IPS-20b (cell line): ENCODE measurements around the gene MOV10L1.

ENCODE experiments used
- H3K27ac ChIP-seq: one replicate; pipeline ENCODE4 v1.5.1; 2013; ENCODE audit warnings: low read length
- H3K27me3 ChIP-seq: 2 replicates; pipeline ENCODE4 v1.6.1; 2013; ENCODE audit warnings: mild to moderate bottlenecking, low read length, inconsistent platforms; ENCODE audit not compliant: insufficient read depth
- H3K36me3 ChIP-seq: 2 replicates; pipeline ENCODE4 v1.6.1; 2013; ENCODE audit warnings: low read depth, mild to moderate bottlenecking, inconsistent platforms, low read length, moderate library complexity; ENCODE audit not compliant: insufficient read depth
- H3K4me1 ChIP-seq: 2 replicates; pipeline ENCODE4 v1.6.1; 2013; ENCODE audit warnings: mild to moderate bottlenecking, control low read depth, inconsistent platforms, low read length, moderate library complexity; ENCODE audit not compliant: insufficient read depth
- H3K4me3 ChIP-seq: 2 replicates; pipeline ENCODE4 v1.5.1; 2013; ENCODE audit warnings: mild to moderate bottlenecking, low read length, inconsistent platforms
- H3K9ac ChIP-seq: 2 replicates; pipeline ENCODE4 v1.6.1; 2013; ENCODE audit warnings: low read depth, mild to moderate bottlenecking, inconsistent platforms, low read length, moderate library complexity
- H3K9me3 ChIP-seq: 2 replicates; pipeline ENCODE4 v1.6.1; 2013; ENCODE audit warnings: mild to moderate bottlenecking, low read depth, low read length, inconsistent platforms; ENCODE audit not compliant: insufficient read depth

Gene MOV10L1

DNA sequence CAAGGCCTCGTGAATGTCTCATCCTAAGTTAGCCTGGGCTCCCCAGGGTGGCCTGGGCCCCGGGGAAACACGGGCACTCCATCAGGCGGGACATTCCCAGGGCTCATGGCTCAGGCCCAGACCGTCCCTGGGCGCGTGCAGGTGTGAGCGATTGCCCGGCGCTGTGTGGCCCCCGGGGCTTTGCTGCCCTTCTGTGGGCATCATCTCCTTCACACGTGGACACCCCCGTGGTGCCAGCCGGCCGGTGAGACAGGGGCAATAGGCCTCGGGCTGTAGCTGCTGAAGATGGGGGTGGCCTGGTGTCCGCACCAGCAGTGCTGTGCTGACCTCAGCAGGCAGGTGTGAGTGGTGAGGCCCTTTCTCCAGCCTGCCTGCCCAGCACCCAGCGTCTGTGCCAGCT lies 106.5 kb downstream of the MOV10L1 start:
- Histone ChIP-seq H3K4me3 (no peak overlapping the region), H3K27me3 (no peaks in the 10 kb centered on the region), H3K9ac (no peak overlapping the region), H3K4me1 (no peaks in the 10 kb centered on the region), H3K9me3 (no peaks in the 10 kb centered on the region), H3K27ac (no peak overlapping the region), H3K36me3 (peaks cover 15% of the 10 kb centered on the region)

DNA sequence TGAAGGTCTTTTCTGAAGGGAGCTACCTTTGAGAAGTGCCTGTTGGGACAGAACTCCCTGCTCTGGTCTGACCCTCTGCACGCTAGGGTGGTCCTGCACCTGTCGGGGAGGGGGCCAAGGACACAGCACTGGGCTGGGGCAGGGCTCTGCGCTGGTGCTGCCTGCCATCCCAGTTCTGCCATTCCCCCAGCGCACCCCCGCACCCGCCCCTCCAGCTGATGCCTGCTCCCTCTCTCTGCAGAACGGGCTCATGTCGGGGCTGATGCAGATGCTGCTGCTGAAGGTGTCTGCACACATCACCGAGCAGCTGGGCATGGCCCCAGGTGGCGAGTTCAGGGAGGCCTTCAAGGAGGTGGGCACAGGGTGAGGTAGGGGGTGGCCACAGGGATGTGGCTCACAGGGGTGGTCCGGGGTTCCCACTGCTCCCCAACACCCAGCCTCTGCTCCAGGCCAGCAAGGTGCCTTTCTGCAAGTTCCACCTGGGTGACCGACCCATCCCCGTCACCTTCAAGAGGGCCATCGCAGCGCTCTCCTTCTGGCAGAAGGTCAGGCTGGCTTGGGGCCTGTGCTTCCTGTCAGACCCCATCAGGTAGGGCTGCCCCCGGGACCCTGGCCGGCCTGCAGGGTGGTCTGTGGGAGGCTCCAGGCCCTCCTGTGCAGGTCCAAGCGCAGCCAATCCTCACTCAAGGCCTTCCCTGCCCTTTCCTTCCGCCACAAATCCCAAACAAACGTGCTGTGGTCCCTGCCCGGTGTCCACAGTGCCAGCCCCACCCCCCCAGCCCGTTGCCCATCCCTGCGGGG lies 107.4 kb downstream of the MOV10L1 start:
- H3K4me3 ChIP-seq, result no peak overlapping the region
- H3K27ac ChIP-seq, result no peak overlapping the region
- no peaks in the 10 kb centered on the region for H3K9me3 ChIP-seq
- peaks cover 7% of the 10 kb centered on the region; the same call in 1 of the 2 replicates for H3K27me3 ChIP-seq
- H3K4me1 ChIP-seq, result no peaks in the 10 kb centered on the region
- H3K36me3 ChIP-seq, result peaks cover 15% of the 10 kb centered on the region
- no peak overlapping the region for H3K9ac ChIP-seq

DNA sequence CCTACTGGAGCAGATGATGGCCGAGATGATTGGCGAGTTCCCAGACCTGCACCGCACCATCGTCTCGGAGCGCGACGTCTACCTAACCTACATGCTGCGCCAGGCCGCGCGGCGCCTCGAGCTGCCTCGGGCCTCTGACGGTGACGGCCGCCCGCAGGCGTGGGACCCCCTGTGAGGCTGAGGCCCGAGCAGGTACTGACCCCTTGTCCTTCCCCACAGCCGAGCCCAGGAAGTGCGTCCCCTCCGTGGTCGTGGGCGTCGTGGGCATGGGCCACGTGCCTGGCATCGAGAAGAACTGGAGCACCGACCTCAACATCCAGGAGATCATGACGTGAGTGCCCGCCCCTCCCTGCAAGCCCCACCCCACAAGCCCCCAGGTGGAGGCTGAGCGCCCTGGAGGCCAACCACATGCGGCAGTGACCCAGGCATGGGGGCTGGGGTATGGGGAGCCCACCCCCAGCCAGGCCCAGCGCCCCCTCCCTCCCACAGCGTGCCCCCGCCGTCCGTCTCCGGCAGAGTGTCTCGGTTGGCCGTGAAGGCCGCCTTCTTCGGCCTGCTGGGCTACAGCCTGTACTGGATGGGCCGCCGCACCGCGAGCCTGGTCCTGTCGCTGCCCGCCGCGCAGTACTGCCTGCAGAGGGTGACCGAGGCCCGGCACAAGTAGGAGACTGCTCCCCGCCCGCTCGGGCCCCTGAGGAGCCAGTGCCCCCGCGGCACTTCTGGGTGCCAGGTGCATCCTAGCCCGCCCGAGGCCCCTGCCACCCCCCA lies 108.2 kb downstream of the MOV10L1 start:
- Histone ChIP-seq H3K4me3 (no peak overlapping the region), H3K36me3 (peaks cover 18% of the 10 kb centered on the region), H3K4me1 (no peaks in the 10 kb centered on the region)

DNA sequence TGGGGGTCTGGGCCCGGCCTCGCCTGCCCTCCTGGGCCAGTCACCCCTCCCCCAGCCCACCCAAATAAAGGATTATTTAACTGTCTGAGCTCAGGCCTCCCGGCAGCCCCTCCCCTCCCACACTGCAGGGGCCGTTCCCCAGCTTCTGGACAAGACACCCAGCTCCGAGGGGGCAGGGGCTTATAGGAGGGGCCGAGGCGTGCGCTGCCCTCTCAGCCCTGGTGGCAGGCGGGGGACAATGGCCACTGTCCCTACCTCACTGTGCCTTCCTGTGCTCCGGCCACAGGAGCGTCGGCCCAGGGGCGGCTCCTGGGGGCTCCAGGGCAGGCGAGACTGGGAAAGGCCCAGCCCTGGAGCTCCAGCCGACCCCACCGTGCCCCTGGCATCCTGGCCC lies 108.8 kb downstream of the MOV10L1 start:
- Histone ChIP-seq H3K36me3 (peaks cover 24% of the 10 kb centered on the region), H3K4me1 (no peaks in the 10 kb centered on the region), H3K9ac (no peak overlapping the region), H3K4me3 (no peak overlapping the region), H3K9me3 (no peaks in the 10 kb centered on the region), H3K27ac (no peak overlapping the region), H3K27me3 (peaks cover 7% of the 10 kb centered on the region; the same call in 1 of the 2 replicates)

More for the DNA sequence above, 108.2 kb downstream of the MOV10L1 start:
- peaks cover 7% of the 10 kb centered on the region; the same call in 1 of the 2 replicates for H3K27me3 ChIP-seq
- H3K9ac ChIP-seq, result no peak overlapping the region
- no peak overlapping the region for H3K27ac ChIP-seq
- H3K9me3 ChIP-seq, result no peaks in the 10 kb centered on the region

DNA sequence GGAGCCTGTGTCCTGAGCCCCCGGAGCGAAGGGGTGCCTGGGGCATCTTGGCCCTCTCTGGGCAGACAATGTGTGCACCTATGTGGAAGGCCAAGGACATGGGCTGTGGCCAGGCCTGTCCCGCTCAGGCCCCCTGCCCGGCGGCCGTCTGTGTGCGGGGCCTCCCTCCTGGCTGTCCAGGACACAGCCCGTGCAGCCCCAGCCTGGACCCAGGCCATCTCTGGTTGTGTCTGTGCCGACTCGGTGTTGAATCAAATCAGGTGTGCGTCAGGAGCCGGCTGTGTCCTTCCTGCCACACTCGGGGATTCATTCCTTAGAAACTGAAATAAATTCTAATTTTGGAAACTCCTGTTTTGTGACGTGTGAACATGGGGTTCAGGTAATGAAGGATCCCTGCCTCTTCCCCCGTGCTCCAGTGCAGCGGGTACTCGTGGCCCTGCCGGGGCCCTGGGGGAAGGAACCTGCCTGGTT lies 109.5 kb downstream of the MOV10L1 start:
- Histone ChIP-seq H3K36me3 (peaks cover 25% of the 10 kb centered on the region), H3K27ac (no peak overlapping the region), H3K9ac (no peak overlapping the region; the same call in 1 of the 2 replicates), H3K4me1 (no peaks in the 10 kb centered on the region), H3K9me3 (no peaks in the 10 kb centered on the region), H3K27me3 (peaks cover 7% of the 10 kb centered on the region; the same call in 1 of the 2 replicates), H3K4me3 (peak overlapping the region; percentile 75; the same call in 1 of the 2 replicates)

DNA sequence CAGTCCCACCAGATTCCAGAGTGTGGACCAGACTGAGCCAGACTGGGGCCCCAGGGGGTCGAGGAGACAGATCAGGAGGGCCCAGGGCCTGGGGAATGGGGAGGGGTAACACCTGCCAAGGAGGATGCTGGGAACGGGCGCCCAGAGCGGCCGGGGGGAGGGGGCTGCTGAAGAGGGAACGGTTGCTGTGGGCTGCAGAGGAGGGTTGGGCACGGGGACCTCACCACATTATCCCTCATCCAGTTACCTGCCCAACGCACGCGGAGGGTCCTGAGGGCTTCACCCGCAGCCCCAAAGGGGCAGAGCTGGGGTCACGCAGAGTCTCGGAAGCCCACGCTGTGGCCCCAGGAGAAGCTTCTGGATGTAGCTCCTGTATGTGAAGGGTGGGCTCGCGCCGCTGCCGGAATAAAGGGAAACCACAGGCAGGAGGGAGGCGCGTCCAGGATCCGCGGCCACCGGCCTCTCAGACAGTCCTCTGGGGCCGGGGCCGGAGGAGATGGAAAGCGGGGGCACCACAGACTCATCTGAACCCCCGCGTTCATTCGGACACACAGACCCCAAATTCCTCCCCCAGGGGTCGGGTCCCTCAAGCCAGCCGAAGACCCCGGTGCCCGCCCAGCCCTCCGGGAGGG lies 110.1 kb downstream of the MOV10L1 start:
- peaks cover 7% of the 10 kb centered on the region; the same call in 1 of the 2 replicates for H3K27me3 ChIP-seq
- no peak overlapping the region for H3K27ac ChIP-seq
- peak overlapping the region; percentile 75 for H3K4me3 ChIP-seq
- H3K9me3 ChIP-seq, result no peaks in the 10 kb centered on the region
- no peaks in the 10 kb centered on the region for H3K4me1 ChIP-seq
- peak overlapping the region; percentile 48; the same call in 1 of the 2 replicates for H3K9ac ChIP-seq
- peaks cover 18% of the 10 kb centered on the region for H3K36me3 ChIP-seq

DNA sequence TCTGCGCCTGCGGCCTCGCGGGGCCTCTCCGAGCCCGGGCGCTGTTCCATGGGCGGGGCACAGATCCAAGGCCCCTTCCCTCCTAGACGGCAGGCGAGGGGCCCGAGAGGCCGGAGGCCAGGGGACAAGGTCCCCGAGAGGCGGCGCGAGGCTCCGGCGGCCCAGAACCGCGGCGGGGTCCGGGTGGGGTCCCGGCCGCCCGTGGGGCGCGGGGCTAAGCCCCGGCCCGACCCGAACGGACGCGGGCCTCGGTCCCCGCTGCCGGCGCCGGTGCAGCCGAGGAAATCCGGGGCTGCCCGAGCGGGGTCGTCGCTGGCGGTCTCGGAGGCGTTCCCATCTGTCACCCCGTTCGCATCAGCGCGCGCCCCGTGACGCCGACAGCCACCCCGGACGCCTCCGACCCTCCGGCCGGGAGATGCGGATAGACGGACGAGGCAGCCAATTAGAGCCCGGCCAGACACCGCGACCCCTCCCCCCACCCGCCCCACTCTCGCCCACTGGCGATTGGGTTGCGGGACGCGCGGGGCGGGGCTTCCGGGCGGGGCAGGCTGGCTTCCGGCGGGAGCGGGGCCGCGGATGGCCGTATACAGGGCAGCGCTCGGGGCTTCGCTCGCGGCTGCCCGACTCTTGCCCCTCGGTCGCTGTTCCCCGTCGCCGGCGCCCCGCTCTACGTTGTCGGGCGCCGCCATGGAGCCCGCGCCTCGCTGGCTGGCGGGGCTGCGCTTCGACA lies 110.8 kb downstream of the MOV10L1 start, which contains the start of gene SELENOO:
SELENOO (plus strand) TSS at position 551 of the 730 bp plus-strand sequence; CDS start at position 577, 26 bp downstream.
- no peaks in the 10 kb centered on the region for H3K9me3 ChIP-seq
- no peak within 1 kb of the TSS for H3K27ac ChIP-seq
- peak within 1 kb of the TSS; percentile 75 for H3K4me3 ChIP-seq
- H3K9ac ChIP-seq, result peak within 1 kb of the TSS; percentile 59; the same call in 1 of the 2 replicates
- H3K4me1 ChIP-seq, result no peaks in the 10 kb centered on the region
- peaks cover 18% of the 10 kb centered on the region for H3K36me3 ChIP-seq
- H3K27me3 ChIP-seq, result peaks cover 7% of the 10 kb centered on the region; the same call in 1 of the 2 replicates

DNA sequence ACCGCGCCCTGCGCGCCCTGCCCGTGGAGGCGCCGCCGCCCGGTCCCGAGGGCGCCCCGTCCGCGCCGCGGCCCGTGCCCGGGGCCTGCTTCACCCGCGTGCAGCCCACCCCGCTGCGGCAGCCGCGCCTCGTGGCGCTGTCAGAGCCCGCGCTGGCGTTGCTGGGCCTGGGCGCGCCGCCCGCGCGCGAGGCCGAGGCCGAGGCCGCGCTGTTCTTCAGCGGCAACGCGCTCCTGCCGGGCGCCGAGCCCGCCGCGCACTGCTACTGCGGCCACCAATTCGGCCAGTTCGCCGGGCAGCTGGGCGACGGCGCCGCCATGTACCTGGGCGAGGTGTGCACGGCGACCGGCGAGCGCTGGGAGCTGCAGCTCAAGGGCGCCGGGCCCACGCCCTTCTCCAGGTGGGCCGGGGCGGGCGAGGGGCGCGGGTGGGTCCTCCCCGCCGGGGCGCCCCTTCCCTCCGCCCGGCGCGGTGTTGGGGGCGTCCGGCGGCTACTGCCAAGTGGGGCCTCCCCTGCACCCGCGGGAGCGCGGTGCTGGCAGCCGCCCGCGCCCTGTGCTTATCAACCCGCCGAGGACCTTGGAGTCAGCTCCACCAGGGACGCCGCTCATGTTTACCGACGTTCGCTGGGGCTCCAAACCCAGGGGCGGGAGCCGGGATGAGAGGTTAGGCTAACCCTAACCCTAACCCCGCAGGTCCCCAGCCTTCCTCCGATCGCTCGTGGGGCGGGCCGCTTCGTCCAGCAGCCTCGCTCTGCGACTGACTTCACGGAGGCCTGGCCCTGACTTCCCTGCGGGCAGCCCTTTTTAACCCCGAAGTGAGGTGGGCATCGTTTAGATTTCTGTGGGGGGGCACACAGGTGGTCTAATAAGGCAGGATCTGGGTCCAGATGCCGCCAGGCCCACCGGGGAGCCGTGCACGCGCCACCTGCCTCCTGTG lies 111.7 kb downstream of the MOV10L1 start:
- peaks cover 7% of the 10 kb centered on the region; the same call in 1 of the 2 replicates for H3K27me3 ChIP-seq
- H3K9ac ChIP-seq, result peak overlapping the region; percentile 59; the same call in 1 of the 2 replicates
- H3K4me3 ChIP-seq, result peak overlapping the region; percentile 75
- H3K36me3 ChIP-seq, result peaks cover 23% of the 10 kb centered on the region
- H3K4me1 ChIP-seq, result no peaks in the 10 kb centered on the region
- H3K9me3 ChIP-seq, result no peaks in the 10 kb centered on the region
- no peak overlapping the region for H3K27ac ChIP-seq

DNA sequence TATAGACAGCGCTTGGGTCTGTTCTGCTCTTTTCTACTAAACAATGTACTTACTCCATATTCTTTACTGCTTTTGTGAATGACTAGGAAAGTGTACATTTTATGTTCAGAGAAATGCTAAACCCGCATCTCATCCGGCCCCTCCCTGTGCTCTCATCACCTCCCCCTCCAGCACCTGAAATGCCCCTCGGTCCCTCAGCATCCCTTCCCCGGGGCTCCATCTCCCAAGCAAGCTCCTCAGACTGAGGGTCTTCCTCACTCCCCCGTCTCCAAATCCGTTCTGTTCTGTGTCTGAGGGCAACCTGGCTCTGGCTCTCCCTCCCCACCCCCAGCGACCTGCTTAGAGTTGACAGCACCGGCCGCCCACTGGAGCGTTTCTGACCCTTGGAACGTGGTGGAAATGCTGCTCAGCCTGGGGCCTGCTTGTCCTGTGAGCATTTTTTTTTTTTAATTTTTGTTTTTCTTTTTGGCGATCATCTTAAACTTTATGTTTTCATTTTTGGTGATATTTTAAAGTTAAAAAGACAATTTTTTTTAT lies 112.4 kb downstream of the MOV10L1 start:
- no peak overlapping the region for H3K27ac ChIP-seq
- no peaks in the 10 kb centered on the region for H3K9me3 ChIP-seq
- peak overlapping the region; percentile 59; the same call in 1 of the 2 replicates for H3K9ac ChIP-seq
- H3K36me3 ChIP-seq, result peaks cover 23% of the 10 kb centered on the region
- peak overlapping the region; percentile 75; the same call in 1 of the 2 replicates for H3K4me3 ChIP-seq
- no peaks in the 10 kb centered on the region for H3K4me1 ChIP-seq
- H3K27me3 ChIP-seq, result peaks cover 7% of the 10 kb centered on the region; the same call in 1 of the 2 replicates

DNA sequence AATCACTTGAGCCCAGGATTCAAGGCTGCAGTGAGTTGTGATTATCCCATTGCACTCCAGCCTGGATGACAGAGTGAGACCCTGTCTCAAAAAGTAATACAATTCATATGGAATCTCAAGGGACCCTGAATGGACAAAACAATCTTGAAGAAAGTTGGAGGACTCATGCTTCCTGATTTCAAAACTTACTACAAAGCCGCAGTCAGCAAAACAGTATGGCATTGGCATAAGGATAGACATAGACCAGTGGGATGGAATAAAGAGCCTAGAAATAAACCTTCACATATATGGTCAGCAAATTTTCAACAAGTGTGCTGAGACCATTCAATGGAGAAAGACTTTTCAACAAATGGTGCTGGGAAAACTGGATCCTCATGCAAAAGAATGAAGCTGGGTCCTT lies 113.5 kb downstream of the MOV10L1 start:
- H3K4me1 ChIP-seq, result no peaks in the 10 kb centered on the region
- H3K9ac ChIP-seq, result no peak overlapping the region
- no peak overlapping the region for H3K4me3 ChIP-seq
- H3K36me3 ChIP-seq, result peaks cover 23% of the 10 kb centered on the region; the same call in 1 of the 2 replicates
- no peak overlapping the region for H3K27ac ChIP-seq
- H3K27me3 ChIP-seq, result peaks cover 7% of the 10 kb centered on the region; the same call in 1 of the 2 replicates
- no peaks in the 10 kb centered on the region for H3K9me3 ChIP-seq
